GM21360 (cell line): Measurements from ENCODE around the gene NPTXR.

Experiments
- ATAC-seq: cut with Tn5 transposase; IDR thresholded peaks from one replicate; pipeline ENCODE4 v1.9.1; 2021; ENCODE audit warnings: mild to moderate bottlenecking, moderate library complexity; ENCODE audit not compliant: unreplicated experiment

NPTXR gene

DNA sequence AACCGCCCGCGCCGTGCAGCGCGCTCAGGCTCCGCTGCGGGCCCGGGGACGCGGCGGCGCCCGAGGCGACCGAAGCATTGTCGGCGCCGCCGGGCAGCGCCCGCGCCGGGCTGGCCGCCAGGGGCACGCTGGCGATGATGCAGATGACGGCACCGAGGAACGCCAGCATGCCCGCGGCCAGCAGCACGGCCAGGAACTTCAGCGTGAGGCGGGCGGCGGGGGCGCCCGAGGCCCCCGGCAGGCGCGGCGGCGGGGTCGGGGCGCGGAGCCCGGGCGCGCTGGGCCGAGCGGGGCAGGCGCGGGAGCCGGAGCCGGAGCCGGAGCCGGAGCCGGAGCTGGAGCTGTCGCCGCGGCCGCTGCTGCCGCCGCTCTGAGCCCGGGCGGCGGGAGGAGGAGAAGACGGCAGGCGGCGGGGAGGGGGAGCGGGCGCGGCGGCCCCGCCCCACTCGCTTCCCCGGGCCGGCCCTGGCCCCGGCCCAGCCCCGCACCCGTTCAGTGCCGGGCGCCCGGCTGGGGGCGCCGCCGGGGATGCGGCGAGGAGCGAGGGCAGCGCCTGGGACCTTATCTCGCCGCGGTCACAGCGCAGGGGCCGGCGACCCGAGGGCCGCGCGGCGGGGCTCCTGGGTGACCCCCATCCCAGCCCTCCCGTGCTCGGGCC lies at the start of gene NPTXR:
TSS of gene NPTXR (minus strand) at position 372 of the 658 bp plus-strand sequence.
- no peak for ATAC-seq

DNA sequence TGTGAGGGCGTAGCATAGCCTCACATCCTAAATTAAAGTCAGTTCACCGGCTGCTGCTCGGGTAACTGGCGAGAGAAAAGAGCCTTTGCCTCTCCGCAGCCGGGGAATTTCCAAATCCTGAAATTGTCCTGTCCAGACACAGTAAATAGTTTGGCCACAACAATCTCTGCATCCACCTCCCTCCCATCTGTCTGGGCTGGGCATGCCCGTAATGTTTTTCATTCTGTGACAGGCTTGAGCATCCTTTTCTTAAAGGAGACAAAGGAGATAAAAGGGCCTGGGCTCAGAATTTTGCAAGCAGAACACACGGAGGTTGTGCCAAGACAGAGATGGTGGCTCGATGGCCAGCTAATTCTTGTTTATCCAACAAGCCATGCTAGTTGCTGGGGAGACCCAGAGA lies 47.4 kb upstream of the NPTXR start:
- no peak for ATAC-seq

DNA sequence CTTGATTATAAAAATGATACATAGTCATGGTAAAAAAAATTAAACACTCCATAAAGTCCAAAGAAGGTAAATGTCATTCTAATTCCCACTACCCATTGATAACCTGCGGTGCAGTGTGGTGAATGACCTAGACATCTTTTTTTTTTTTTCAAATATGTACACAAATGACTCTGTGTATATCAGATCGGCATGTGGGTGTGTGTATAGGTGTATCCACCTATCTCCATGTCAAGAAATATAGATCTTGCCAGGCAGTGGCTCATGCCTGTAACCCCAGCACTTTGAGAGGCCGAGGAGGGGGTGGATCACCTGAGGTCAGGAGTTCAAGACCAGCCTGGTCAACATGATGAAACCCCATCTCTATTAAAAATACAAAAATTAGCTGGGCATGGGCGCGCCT lies 46.5 kb upstream of the NPTXR start:
- no peak for ATAC-seq

DNA sequence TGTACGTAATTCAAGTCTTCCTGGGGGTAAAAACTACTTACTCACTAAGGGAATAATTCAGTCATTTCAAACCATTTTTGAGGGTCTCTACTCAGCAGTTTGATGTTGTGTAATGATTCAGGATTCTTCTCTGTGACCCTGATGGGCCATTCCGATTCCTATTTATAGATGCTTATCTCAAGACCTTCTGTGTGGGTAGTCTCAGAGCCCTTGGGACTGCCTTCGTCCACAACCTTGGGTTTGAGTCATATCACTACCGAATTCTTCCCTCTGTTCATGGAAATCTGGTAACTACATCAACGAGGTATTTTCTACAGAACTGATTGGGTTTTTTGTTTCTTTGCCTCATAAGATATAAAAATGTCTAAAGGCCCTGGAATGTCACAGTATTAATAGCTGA lies 42.5 kb upstream of the NPTXR start:
- ATAC-seq, result no peak

DNA sequence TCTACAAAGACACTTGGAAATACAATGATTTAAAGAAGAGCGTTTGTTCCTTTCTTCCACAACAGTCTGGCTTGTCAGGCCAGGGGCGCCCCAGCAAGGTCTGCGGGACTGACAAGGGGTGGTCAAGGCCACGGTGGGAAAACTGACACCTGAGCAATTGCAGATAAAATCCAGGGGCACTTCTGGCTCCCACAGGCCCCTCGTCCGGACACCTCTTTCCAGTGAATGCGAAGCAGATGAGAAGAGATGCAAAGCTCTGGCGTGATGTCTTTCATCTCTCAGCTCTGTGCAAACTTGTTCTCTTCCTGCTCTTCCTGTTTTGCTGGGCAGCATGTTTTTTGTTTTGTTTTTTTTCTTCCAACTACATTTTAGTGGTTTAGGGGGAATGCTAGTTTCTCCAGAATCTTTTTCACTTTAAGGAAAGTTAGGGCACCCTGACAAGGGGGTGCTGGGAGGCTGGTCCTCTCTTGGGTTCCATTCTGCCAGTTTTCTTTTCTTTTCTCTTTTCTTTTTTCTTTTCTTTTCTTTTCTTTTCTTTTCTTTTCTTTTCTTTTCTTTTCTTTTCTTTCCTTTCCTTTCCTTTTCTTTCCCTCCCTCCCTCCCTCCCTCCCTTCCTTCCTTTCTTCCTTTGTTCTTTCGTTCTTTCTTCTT lies 39.3 kb upstream of the NPTXR start:
- ATAC-seq, result no peak

DNA sequence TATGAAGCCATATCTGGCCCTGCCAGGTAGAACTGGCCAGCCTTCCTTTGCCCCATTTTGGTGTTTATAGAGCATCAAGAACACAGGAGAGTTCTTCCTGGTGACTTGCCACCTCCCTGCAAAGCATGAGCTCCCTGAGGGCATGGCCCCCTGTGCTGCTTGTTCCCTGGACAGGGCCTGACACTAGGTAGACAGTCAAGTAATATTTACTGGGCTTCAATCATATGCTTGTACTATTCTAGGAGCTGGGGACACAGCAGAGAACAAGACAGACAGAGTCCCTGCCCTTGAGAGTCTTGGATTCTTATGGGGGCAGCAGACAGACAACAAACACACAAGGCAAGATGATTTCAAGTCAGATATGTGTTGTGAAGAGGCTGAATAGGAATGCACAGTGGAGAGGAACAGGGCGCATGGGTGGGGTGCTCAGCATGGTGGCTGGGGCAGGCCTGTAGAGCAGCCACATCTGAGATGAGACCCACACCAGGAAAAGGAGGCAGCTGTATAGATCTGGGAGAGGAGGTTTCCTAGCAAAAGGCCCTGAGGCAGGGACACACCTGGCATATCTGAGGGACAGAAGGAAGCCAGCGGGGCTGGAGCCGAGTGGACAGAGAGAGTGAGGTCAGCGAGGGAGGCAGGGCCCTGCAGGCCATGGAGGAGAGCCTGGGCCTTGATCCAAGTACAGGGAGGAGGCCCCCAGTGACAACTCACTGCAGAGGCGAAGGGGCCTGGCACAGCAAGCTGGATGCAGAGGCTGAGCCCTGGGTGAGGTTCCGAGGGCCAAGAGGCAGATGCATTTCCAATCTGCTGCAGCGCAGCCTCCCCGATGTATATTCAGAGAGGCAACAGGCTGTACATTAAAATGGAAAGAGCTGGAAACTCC lies 38.4 kb upstream of the NPTXR start:
- ATAC-seq, result no peak

DNA sequence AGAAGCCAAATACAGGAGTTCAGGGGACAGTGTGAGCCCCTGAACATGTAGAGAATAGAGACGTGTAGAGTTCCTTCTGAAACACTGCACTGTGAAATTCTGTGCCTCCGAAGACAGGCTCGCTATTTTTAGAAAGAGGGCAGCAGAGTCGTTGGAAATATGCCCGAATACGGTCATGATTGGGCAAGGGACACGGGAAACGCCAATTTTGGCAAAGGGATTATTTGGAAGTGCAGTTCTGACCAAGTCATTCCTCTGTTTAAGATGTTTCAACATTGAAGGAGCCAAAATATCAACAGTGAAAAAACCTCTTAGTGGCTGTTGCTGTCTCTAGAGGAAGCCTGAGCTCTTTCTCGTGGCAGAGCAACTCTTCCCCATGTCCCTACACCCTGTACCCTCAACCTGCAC lies 37.6 kb upstream of the NPTXR start:
- ATAC-seq, result no peak

DNA sequence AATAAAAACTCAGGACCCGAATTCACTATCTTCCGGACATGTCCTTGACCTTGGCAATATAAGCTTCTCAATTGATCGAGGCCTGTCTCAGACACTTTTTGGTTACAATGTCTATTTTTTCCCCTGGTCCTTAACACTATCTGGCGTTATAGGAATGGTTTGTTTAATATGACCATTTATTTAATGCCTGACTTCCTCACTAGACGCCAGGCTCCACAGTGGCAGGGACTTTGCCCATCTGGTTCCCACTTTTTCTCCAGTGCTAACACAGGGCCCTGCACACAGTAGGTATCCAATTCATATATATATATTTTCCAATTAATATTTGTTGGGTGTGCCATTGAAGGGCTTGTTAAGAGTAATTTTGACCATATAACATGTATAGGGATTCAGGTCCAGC lies 36.1 kb upstream of the NPTXR start:
- no peak for ATAC-seq

DNA sequence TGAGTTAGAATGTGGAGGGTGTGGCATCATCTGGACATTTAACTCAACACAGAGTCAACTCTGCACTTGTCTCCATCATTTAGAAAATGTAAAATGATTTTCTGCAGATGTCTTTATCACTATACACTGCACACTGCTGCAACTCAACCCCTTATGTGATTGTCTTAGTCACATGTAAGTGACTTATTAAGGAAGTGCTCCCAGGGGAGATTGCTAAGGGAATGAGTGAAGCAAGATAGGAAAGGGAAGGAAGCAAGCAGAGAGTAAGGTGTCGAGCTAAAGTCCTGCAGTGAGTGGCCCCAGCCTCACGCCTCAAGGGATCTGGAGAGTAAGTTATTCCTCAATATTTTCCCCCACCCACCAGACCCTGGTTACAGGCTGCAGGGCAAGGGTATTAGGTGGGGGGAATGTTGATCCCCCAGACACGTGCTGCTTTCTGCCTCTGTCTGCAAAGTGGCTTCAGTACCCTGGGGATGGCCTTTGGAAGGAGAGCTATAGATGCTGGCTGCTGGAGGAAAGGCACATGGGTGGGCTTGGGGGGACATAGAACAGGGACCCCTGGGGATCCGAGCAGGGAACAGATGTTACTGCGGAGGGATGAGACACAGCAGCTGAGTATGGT lies 35.4 kb upstream of the NPTXR start:
- no peak for ATAC-seq

DNA sequence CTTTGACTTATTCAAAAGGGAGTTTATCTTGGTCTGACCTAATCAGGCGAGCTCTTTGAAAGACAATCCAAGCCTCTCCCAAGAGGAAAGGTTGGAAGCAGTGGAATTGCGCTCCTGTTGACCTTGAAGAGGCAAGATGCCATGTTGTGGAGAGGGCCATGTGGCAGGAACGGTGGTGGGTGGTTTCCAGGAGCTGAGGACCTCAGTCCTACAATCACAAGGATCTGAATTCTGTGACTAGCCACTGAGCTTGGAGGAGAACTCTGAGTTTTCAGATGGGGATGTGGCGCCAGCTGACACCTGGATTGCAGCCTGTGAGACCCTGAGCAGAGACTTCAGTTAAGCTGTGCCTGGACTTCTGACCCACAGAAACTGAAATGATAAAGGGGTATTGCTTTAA lies 34.2 kb upstream of the NPTXR start:
- no peak for ATAC-seq

DNA sequence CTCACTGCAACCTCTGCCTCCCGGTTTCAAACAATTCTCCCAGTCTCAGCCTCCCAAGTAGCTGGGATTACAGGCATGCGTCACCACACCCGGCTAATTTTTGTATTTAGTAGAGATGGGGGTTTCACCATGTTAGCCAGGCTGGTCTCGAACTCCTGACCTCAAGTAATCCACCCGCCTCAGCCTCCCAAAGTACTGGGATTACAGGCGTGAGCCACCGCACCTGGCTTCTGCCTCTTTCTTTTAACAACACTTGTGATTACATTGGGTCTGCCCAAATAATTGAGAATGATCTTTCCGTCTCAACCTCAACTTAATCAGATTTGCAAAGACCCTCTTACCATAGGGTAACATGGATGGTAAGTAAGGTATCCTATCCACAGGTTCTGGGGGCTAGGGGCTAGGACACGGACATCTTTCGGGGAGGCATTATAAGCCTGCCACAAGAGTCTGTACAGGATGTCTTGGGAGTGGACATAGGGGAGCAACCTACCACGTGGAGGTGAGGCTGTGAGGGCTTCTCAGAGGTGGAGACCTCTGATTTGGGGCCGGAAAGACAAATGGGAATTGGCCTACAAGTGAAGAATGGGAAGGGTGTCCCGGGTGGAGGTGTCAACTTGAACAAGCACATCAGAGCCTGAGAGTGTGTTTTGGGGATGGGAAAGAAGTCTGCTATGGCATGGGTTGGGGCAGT lies 30.8 kb upstream of the NPTXR start:
- ATAC-seq, result no peak

DNA sequence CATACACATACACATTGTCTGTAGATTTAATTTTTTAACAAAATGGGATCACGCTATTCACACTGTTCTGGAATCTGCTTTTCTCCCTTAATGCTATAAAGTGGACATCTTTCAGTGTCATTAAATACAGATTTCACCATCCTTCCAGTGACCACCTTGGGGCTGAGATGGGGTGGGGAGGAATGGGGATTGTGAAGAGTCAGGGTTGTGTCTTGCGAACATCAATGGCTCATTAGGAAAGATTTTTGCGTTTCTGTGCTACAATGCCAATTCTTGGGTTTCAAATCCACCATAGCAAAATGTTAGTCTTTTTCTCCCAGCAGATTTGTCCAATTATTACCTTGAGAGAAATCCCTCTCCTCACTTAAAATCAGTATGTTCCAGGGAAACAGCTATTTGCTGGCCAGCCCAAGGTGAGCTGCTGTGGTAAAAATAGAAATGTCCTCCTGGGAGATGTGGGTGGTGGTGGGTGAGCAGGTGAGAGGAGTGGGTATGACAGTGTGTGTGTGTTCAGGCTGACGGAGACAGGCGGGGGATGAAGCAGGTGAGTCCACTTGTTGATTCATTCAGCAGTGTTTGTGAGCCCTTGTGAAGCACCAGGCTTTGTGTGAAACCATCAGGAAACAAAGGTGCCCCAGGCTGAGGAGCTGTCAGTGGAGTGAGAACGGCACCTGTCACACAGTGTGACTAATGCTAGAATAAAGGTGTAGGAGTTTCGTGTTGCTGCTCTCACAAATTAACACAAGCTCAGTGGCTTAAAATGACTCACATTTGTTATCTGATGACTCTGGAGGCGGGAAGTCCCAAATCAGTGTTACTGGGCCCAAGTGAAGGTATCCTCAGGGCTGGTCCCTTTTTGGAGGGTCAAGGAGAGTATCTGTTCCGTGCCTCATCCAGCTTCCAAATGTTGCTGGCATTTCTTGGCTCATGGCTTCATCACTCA lies 29.9 kb upstream of the NPTXR start:
- no peak for ATAC-seq

DNA sequence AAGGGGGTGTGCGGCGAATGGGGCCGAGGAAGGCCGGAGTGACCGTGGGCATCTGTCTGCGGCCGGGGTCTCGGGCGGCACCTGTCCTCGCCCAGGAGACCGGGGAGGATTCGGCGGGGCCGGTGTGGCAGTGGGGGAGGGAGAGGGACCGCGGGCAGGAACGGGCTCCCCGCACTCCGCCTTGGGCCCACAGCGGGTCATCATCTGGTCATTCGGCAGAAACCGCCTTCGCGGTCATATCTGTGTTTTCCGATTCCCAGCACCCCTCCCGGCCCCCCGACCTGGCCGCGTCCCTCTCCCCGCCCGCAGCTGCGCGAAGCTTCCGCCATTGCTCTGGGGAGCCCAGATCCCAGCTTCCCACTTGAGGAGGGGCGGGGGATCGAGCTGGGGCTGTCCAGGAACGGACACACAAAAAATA lies 29.0 kb upstream of the NPTXR start:
- ATAC-seq, result no peak

DNA sequence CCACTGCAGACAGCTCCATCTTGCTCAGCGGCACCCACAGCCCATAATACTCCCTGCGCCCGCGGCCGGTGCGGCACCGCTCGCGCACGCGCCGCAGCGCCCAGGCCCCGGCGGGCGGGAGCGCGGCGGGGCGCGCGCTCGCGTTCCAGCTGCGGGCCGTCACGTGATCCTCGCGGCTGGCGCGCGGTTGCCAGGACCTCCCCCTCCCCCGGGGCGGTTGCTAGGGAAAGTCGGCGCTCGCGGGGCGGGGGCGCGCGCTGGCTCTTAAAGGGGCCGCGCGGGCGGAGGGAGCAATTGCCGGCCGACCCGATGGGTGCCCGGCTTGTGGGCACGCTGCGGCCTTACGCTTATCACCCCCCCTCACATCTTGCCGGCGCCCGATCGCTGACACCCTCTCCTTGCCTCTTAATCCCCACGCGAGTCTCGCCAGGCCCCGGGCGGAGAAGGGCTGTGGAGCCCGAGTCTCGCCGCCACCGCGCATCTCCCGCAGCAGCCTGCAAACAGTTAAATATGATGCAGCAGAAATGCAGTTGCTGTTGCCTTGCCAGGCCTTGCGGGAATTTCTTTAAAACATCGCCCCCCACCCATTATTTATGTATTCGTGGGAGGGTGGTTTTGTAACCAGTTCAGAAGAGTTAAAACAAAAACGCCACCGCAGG lies 28.5 kb upstream of the NPTXR start, which contains the start of gene CBX6:
TSS of gene CBX6 (minus strand) at position 45 of the 659 bp plus-strand sequence. CDS start at position 19, 26 bp downstream.
- ATAC-seq, result peak; percentile 56

DNA sequence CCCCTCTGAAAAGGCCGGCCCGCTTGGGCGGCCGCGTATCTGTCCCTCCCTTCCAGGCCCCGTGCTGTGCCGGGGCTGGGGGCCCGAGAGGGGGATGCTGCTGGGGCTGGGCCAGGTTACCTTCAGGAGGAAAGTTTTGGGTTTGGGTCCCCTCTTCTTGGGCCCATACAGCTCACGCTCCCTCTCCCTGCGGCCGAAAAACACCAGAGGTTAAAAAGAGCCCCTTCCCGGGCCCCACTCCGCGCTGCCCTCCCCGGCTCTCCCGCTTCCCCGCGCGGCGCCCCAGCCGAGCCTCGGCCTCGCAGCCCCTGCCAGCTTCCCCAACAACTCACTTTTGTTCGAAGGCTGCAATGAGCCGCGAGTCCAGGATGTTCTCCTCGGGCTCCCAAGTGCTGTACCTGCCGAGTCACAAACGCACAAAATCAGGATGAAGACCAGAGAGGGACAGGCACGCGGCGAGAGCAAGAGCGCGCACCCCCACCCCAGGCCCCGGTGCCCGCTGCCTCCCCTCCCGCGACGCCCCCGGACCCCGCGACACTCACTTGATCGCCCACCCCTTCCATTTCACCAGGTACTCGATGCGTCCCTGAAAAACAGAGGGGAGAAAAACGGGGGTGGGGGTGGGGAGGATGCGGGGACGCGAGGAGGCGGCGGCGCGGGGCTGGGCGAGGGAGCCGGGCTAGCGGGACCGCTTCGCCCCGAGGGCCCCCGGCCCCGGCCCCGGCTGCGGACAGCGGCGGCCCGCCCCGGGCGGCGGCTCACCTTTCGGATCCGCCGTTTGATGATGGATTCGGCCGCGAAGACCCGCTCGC lies 27.7 kb upstream of the NPTXR start:
- ATAC-seq, result peak; percentile 6

DNA sequence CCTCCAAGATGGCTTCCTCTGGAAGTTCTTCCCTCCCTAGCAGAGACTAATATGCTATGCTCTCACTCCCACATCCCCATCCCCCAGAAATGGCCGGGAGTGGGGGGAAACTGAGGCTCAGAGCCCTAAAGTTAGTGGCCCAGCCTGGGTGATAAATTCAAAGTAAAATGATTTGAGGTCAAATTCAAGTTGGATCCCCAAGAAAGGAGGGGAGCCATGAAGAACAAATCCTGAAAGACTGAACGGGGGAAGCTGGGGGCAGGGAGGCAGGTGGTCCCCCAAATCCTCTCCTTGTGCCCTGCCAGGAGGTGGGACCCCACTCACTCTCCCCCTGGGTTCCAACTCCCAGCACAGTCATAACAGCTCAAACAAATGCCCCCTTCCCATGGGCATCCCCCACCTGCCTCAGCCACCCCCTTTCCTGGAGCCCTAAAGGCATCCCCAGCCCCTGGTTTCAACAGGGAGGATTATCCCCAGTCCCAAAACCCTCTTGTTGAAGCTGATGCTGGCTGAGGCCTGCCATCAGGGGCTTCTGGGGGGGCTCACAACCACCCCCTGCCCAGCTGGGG lies 27.0 kb upstream of the NPTXR start:
- ATAC-seq, result no peak

DNA sequence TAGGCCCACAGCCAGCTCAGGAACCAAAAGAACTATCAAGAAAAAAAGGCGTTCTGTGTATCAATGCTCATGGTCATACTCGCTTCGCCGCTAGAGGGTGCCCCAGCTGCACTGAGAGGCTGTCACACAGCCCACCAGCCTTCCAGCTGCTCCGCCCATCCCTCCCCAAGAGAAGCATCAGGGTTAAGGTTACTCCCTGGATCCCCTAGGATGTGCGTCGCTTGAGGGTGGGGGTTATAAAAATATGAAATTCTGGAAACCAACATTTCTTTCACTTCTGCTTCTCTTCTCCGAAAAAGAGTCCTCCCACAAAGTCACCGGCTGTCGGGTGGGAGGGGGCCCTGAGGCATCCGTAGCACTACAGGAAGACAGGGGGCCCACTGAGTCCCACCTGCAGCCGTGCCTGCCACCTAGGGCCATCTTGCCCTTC lies 26.5 kb upstream of the NPTXR start:
- no peak for ATAC-seq

DNA sequence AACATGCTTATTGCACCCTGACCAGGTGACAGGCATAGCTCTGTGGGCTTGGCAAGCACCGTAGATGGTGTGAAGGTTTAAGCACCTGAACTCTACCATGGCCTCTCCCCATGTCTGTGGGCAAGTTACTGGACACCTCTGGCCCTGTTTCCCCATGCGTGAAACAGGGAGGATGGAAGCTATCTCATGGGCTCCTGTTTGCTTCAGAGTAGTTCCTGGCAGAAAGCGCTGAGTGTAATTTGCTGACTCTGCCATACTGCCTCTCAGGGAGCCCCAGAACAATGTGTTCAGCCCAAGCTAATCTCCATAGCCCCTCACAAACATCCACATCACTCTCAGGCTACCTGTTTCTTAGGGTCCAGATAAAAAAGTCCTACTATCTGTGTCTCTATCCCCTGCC lies 25.8 kb upstream of the NPTXR start:
- no peak for ATAC-seq
